RKO (cell line): ENCODE data around the gene MYLK.
A peak's percentile ranks its signal among the peaks of the same experiment; 100 is the strongest.

Source experiments
- DNase-seq: peaks from one replicate; pipeline ENCODE4 v3.0.0-alpha.2; 2016; ENCODE audit warnings: low spot score

Gene MYLK

GRCh38 chr3:123695731-123696640 is 188.1 kb downstream of the MYLK start:
- DNase-seq, result no peak

- DNase-seq, result no peak
These were observed 189.0 kb downstream of the MYLK start for GRCh38 chr3:123695152-123695551.

GRCh38 chr3:123694366-123695087 is 189.6 kb downstream of the MYLK start:
- DNase-seq, result no peak

GRCh38 chr3:123693584-123694190 is 190.4 kb downstream of the MYLK start:
- DNase-seq, result no peak

- no peak for DNase-seq
These were observed 191.5 kb downstream of the MYLK start for GRCh38 chr3:123692671-123693070.

GRCh38 chr3:123692041-123692440 is 192.1 kb downstream of the MYLK start:
- no peak for DNase-seq

- DNase-seq, result no peak
These were observed 194.3 kb downstream of the MYLK start for GRCh38 chr3:123689831-123690230.

GRCh38 chr3:123688241-123688747 is 195.8 kb downstream of the MYLK start:
- DNase-seq, result peak; percentile 85

GRCh38 chr3:123687286-123687685 is 196.8 kb downstream of the MYLK start:
- peak; percentile 4 for DNase-seq

- DNase-seq, result no peak
These were observed 197.9 kb downstream of the MYLK start for GRCh38 chr3:123686251-123686650.

- DNase-seq, result no peak
These were observed 198.4 kb downstream of the MYLK start for GRCh38 chr3:123685780-123686179.

- DNase-seq, result no peak
These were observed 199.5 kb downstream of the MYLK start for GRCh38 chr3:123684636-123685035.

- DNase-seq, result no peak
These were observed 199.9 kb downstream of the MYLK start for GRCh38 chr3:123684209-123684608.

GRCh38 chr3:123683505-123684154 is 200.5 kb downstream of the MYLK start:
- no peak for DNase-seq

GRCh38 chr3:123682781-123683504 is 201.2 kb downstream of the MYLK start:
- DNase-seq, result no peak

- no peak for DNase-seq
These were observed 201.8 kb downstream of the MYLK start for GRCh38 chr3:123682302-123682701.

GRCh38 chr3:123679712-123680386 is 204.3 kb downstream of the MYLK start:
- DNase-seq, result no peak

- no peak for DNase-seq
These were observed 206.0 kb downstream of the MYLK start for GRCh38 chr3:123678108-123678511.

GRCh38 chr3:123672429-123673146 is 211.5 kb downstream of the MYLK start:
- DNase-seq, result no peak

- no peak for DNase-seq
These were observed 213.4 kb downstream of the MYLK start for GRCh38 chr3:123670743-123671142.
